CD8-positive, alpha-beta memory T cell (primary cell): ENCODE results near the gene LRRTM4. TPM values are rescaled to one million over a fixed set of nuclear protein-coding genes. Genes with fewer than 3 reads are reported as not detected.

ENCODE experiments used
- CTCF ChIA-PET: fragments of 350-600 bp; sonication (Branson Sonifier 250); formaldehyde crosslinking; loops from one replicate; lab custom pipeline; 2021; ENCODE audit warnings: antibody characterized with exemption; lab: Charles Lee
- POLR2A ChIA-PET: fragments of 350-600 bp; sonication (Branson Sonifier 250); formaldehyde crosslinking; loops from one replicate; lab custom pipeline; 2021; ENCODE audit warnings: antibody characterized with exemption; lab: Charles Lee
- DNase-seq, 5 donors: peaks; one replicate each; pipeline versions ENCODE4 v3.0.0 to v3.0.0-alpha.2; 2020 to 2022; ENCODE audit warnings: mixed read lengths in 1 of 5
- H3K27ac ChIP-seq: one replicate; pipeline ENCODE4 v1.7.0; 2013; ENCODE audit warnings: low read depth, mild to moderate bottlenecking, low read length, moderate library complexity
- H3K27me3 ChIP-seq: 2 replicates; pipeline ENCODE4 v1.7.0; 2013; ENCODE audit warnings: low read length, mild to moderate bottlenecking; ENCODE audit not compliant: insufficient read depth, poor library complexity, severe bottlenecking
- H3K36me3 ChIP-seq: 2 replicates; pipeline ENCODE4 v1.7.0; 2013; ENCODE audit warnings: mild to moderate bottlenecking, low read length, moderate library complexity; ENCODE audit not compliant: insufficient read depth
- H3K4me1 ChIP-seq: 2 replicates; pipeline ENCODE4 v1.7.0; 2013; ENCODE audit warnings: mild to moderate bottlenecking, low read length, moderate library complexity; ENCODE audit not compliant: insufficient read depth
- H3K4me3 ChIP-seq: 2 replicates; pipeline ENCODE4 v1.7.0; 2013; ENCODE audit warnings: mild to moderate bottlenecking, low read length
- H3K9me3 ChIP-seq: 2 replicates; pipeline ENCODE4 v1.7.0; 2013; ENCODE audit warnings: mild to moderate bottlenecking, low read length
- H3K27ac Mint-ChIP-seq, 8 donors: one replicate each; pipeline ENCODE4 v1.8.0; 2020 to 2021; ENCODE audit warnings: mixed read lengths in 8 of 8, mild to moderate bottlenecking in 6 of 8, inconsistent platforms in 3 of 8, moderate library complexity in 3 of 8
- H3K27me3 Mint-ChIP-seq, 2 donors: one replicate each; pipeline ENCODE4 v1.8.0; 2020 to 2021; ENCODE audit warnings: mixed read lengths in 2 of 2, mild to moderate bottlenecking in 1 of 2, moderate library complexity in 1 of 2
- H3K36me3 Mint-ChIP-seq, 3 donors: one replicate each; pipeline ENCODE4 v1.8.0; 2020 to 2021; ENCODE audit warnings: mixed read lengths in 3 of 3, inconsistent platforms in 1 of 3, mild to moderate bottlenecking in 1 of 3
- H3K4me1 Mint-ChIP-seq, 3 donors: one replicate each; pipeline ENCODE4 v1.8.0; 2020 to 2021; ENCODE audit warnings: mixed read lengths in 3 of 3, inconsistent platforms in 1 of 3, mild to moderate bottlenecking in 1 of 3
- H3K4me3 Mint-ChIP-seq, 7 donors: one replicate each; pipeline ENCODE4 v1.8.0; 2020 to 2021; ENCODE audit warnings: mixed read lengths in 7 of 7, mild to moderate bottlenecking in 6 of 7, moderate library complexity in 4 of 7, inconsistent platforms in 2 of 7
- H3K9me3 Mint-ChIP-seq, 5 donors: one replicate each; pipeline ENCODE4 v1.8.0; 2020 to 2022; ENCODE audit warnings: mixed read lengths in 5 of 5, mild to moderate bottlenecking in 3 of 5, moderate library complexity in 2 of 5, inconsistent platforms in 1 of 5
- polyA plus RNA-seq: library from polyadenylated mRNA; unstranded; fragments of 300-500 nt; fragmentation: Illumina TruSeq; gene quantifications from one replicate; pipeline ENCODE4 v1.2.3, GENCODE V29; 2021
- total RNA-seq, 2 experiments: library from RNA; stranded (reverse); gene quantifications; one replicate each; pipeline ENCODE4 v1.2.3, GENCODE V29; 2021

The LRRTM4 gene
- total and polyA plus RNA-seq, 3 experiments from 2014 or later: not detected

DNA sequence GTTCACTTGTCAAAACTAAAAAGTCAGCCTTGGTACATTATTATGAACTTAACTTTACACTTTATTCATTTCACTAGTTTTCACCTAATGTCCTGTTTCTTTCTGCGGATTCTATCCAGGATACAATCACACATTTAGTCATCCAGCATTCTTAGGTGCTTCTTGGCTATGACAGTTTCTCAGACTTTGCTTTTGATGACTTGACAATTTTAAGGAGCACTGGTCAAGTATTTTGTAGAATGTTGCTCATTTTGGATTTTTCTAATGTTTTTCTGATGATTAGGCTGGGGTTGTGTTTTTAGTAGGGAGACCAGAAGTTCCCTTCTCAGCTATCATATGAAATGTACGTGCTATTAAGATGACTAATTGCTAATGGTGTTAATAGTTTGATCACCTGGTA is 601.2 kb downstream of the LRRTM4 start:
- Mint-ChIP-seq H3K27ac (no peak overlapping the region), H3K36me3 (no peaks in the 10 kb centered on the region), H3K27me3 (no peaks in the 10 kb centered on the region), H3K9me3 (peaks cover 0 to 47% (median 13%) of the 10 kb centered on the region in 5 donors), H3K4me1 (no peaks in the 10 kb centered on the region), H3K4me3 (no peak overlapping the region)
- Histone ChIP-seq H3K9me3 (no peaks in the 10 kb centered on the region), H3K27ac (no peak overlapping the region), H3K27me3 (no peaks in the 10 kb centered on the region), H3K4me1 (no peaks in the 10 kb centered on the region), H3K4me3 (no peak overlapping the region), H3K36me3 (no peaks in the 10 kb centered on the region)
- CTCF ChIA-PET: no interaction called here
- POLR2A ChIA-PET: no interaction called here
- no peak for DNase-seq

DNA sequence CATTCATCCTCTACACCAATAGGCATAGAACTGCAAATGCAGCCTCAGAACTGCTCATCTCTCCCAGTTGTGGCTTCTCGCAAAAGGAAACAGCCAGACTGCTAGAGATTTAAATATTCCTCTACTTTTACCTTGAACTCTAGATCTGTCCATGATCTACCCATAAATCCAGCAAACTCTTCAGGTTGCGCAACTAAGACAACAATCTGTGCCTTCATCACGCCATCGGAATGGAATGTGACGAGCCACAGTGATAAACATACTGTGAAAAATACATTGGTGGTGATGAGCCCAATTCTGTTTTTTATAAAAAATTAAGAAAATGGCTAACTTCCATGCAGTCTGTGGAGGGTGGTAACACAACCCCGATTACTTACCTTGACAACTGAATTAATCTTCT is 626.7 kb downstream of the LRRTM4 start:
- Mint-ChIP-seq H3K4me3 (no peak overlapping the region), H3K36me3 (no peaks in the 10 kb centered on the region), H3K27ac (no peak overlapping the region), H3K9me3 (peaks cover 5 to 18% (median 7%) of the 10 kb centered on the region in 5 donors), H3K27me3 (no peaks in the 10 kb centered on the region), H3K4me1 (no peaks in the 10 kb centered on the region)
- no peaks in the 10 kb centered on the region for H3K36me3 ChIP-seq
- no peaks in the 10 kb centered on the region for H3K27me3 ChIP-seq
- no peaks in the 10 kb centered on the region for H3K4me1 ChIP-seq
- no peaks in the 10 kb centered on the region for H3K9me3 ChIP-seq
- POLR2A ChIA-PET: no interaction called here
- CTCF ChIA-PET: no interaction called here
- H3K27ac ChIP-seq: no peak overlapping the region
- no peak for DNase-seq
- H3K4me3 ChIP-seq: no peak overlapping the region

DNA sequence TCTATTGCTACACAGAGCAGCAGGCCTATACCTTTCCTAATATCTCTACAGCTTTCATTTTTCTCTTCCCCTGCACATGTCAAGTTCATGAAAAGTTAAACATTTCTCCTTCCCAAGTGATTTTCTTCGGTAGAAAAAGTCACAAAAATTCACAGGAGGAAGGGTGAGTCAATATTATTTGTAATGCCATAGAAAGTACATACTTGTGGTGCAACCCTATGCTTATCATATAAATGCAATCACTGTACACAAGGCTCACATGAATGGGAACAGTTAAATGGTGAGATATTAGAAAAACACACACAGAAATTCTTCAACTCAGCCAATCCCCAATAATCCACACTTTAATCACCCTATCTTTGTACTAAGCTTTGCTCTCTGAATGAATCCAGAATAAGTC is 651.6 kb downstream of the LRRTM4 start:
- Mint-ChIP-seq H3K27ac (no peak overlapping the region), H3K4me1 (no peaks in the 10 kb centered on the region), H3K9me3 (peaks cover 0 to 28% (median 5%) of the 10 kb centered on the region in 5 donors), H3K4me3 (no peak overlapping the region), H3K36me3 (no peaks in the 10 kb centered on the region), H3K27me3 (no peaks in the 10 kb centered on the region)
- Histone ChIP-seq H3K4me3 (no peak overlapping the region), H3K27me3 (no peaks in the 10 kb centered on the region), H3K4me1 (no peaks in the 10 kb centered on the region), H3K9me3 (no peaks in the 10 kb centered on the region), H3K27ac (no peak overlapping the region), H3K36me3 (no peaks in the 10 kb centered on the region)
- no peak for DNase-seq
- ChIA-PET POLR2A (no interaction called here), CTCF (no interaction called here)

- H3K27ac ChIP-seq: no peak overlapping the region
- no peak for DNase-seq
- no peaks in the 10 kb centered on the region for H3K36me3 ChIP-seq
- Mint-ChIP-seq H3K27ac (no peak overlapping the region), H3K9me3 (peaks cover under 1 to 24% (median 5%) of the 10 kb centered on the region in 5 donors), H3K27me3 (no peaks in the 10 kb centered on the region), H3K4me3 (no peak overlapping the region), H3K36me3 (no peaks in the 10 kb centered on the region), H3K4me1 (no peaks in the 10 kb centered on the region)
- H3K4me3 ChIP-seq: no peak overlapping the region
- no peaks in the 10 kb centered on the region for H3K4me1 ChIP-seq
- ChIA-PET CTCF (no interaction called here), POLR2A (no interaction called here)
- H3K27me3 ChIP-seq: no peaks in the 10 kb centered on the region
- H3K9me3 ChIP-seq: no peaks in the 10 kb centered on the region
Measured at GRCh38 chr2:76870011-76870410, 652.2 kb downstream of the LRRTM4 start.

DNA sequence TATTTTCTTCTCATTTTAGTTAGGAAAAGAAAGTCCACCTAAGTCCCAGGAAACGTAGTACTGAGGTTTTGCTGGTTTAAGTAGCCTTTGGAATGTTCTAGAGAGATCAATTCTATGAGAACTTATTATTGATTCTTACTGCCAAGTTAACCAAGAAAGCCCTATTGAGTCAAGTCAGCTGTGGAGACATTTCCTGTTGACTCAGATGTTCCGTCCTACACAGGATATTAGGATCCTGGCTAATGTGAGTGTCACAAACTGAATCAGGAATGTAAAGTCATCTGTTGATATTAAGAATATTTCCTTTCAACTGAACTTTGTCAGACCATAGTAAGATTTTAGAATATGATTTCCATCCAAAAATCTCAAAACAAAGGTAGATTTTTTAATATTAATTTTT is 654.3 kb downstream of the LRRTM4 start:
- Mint-ChIP-seq H3K36me3 (no peaks in the 10 kb centered on the region), H3K27ac (no peak overlapping the region), H3K27me3 (no peaks in the 10 kb centered on the region), H3K4me3 (no peak overlapping the region), H3K4me1 (no peaks in the 10 kb centered on the region), H3K9me3 (peaks cover 5 to 30% (median 13%) of the 10 kb centered on the region in 5 donors)
- H3K27ac ChIP-seq: no peak overlapping the region
- H3K4me3 ChIP-seq: no peak overlapping the region
- no peaks in the 10 kb centered on the region for H3K27me3 ChIP-seq
- H3K4me1 ChIP-seq: no peaks in the 10 kb centered on the region
- no peaks in the 10 kb centered on the region for H3K9me3 ChIP-seq
- POLR2A ChIA-PET: no interaction called here
- DNase-seq: no peak
- H3K36me3 ChIP-seq: no peaks in the 10 kb centered on the region
- CTCF ChIA-PET: no interaction called here

GRCh38 chr2:76866464-76866863 is 655.7 kb downstream of the LRRTM4 start:
- no peaks in the 10 kb centered on the region for H3K4me1 Mint-ChIP-seq
- Histone ChIP-seq H3K27ac (no peak overlapping the region), H3K4me3 (no peak overlapping the region), H3K36me3 (no peaks in the 10 kb centered on the region), H3K9me3 (no peaks in the 10 kb centered on the region), H3K4me1 (no peaks in the 10 kb centered on the region), H3K27me3 (no peaks in the 10 kb centered on the region)
- ChIA-PET POLR2A (no interaction called here), CTCF (no interaction called here)
- H3K27ac Mint-ChIP-seq: no peak overlapping the region
- no peak for DNase-seq
- no peak overlapping the region for H3K4me3 Mint-ChIP-seq
- H3K27me3 Mint-ChIP-seq: no peaks in the 10 kb centered on the region
- peaks cover 5 to 29% (median 18%) of the 10 kb centered on the region in 5 donors for H3K9me3 Mint-ChIP-seq
- no peaks in the 10 kb centered on the region for H3K36me3 Mint-ChIP-seq

- Mint-ChIP-seq H3K9me3 (peaks cover 3 to 38% (median 17%) of the 10 kb centered on the region in 5 donors), H3K36me3 (no peaks in the 10 kb centered on the region), H3K27me3 (no peaks in the 10 kb centered on the region), H3K27ac (no peak overlapping the region), H3K4me1 (no peaks in the 10 kb centered on the region), H3K4me3 (no peak overlapping the region)
- POLR2A ChIA-PET: no interaction called here
- H3K4me1 ChIP-seq: no peaks in the 10 kb centered on the region
- no peak overlapping the region for H3K4me3 ChIP-seq
- H3K36me3 ChIP-seq: no peaks in the 10 kb centered on the region
- no peaks in the 10 kb centered on the region for H3K27me3 ChIP-seq
- no peak for DNase-seq
- H3K9me3 ChIP-seq: no peaks in the 10 kb centered on the region
- H3K27ac ChIP-seq: no peak overlapping the region
- CTCF ChIA-PET: no interaction called here
Measured at GRCh38 chr2:76862901-76863300, 659.3 kb downstream of the LRRTM4 start.

GRCh38 chr2:76861708-76862107 is 660.5 kb downstream of the LRRTM4 start:
- Histone ChIP-seq H3K27me3 (no peaks in the 10 kb centered on the region), H3K9me3 (no peaks in the 10 kb centered on the region), H3K4me3 (no peak overlapping the region), H3K36me3 (no peaks in the 10 kb centered on the region), H3K27ac (no peak overlapping the region), H3K4me1 (no peaks in the 10 kb centered on the region)
- POLR2A ChIA-PET: no interaction called here
- no peaks in the 10 kb centered on the region for H3K4me1 Mint-ChIP-seq
- H3K27ac Mint-ChIP-seq: no peak overlapping the region
- peaks cover 3 to 44% (median 17%) of the 10 kb centered on the region in 5 donors for H3K9me3 Mint-ChIP-seq
- H3K36me3 Mint-ChIP-seq: no peaks in the 10 kb centered on the region
- DNase-seq: no peak
- H3K27me3 Mint-ChIP-seq: no peaks in the 10 kb centered on the region
- no peak overlapping the region for H3K4me3 Mint-ChIP-seq
- CTCF ChIA-PET: no interaction called here

- POLR2A ChIA-PET: no interaction called here
- no peaks in the 10 kb centered on the region for H3K36me3 Mint-ChIP-seq
- H3K9me3 Mint-ChIP-seq: peaks cover 2 to 52% (median 21%) of the 10 kb centered on the region in 5 donors
- DNase-seq: no peak
- Histone ChIP-seq H3K27ac (no peak overlapping the region), H3K36me3 (no peaks in the 10 kb centered on the region), H3K27me3 (no peaks in the 10 kb centered on the region), H3K4me3 (no peak overlapping the region), H3K4me1 (no peaks in the 10 kb centered on the region), H3K9me3 (no peaks in the 10 kb centered on the region)
- no peak overlapping the region for H3K27ac Mint-ChIP-seq
- CTCF ChIA-PET: no interaction called here
- H3K4me1 Mint-ChIP-seq: no peaks in the 10 kb centered on the region
- H3K27me3 Mint-ChIP-seq: no peaks in the 10 kb centered on the region
- H3K4me3 Mint-ChIP-seq: no peak overlapping the region
Measured at GRCh38 chr2:76851000-76851399, 671.2 kb downstream of the LRRTM4 start.
